HT1080 (cell line): ENCODE results near the gene GPR119. TPM values are rescaled to one million over a fixed set of nuclear protein-coding genes. Genes with fewer than 3 reads are reported as not detected.
A peak's percentile ranks its signal among the peaks of the same experiment; 100 is the strongest.
"Not testable (repeated sequence)": the region's sequence is repeated elsewhere in the genome, so short reads cannot be mapped to it uniquely, and the experiment has no call there.

Source experiments
- DNase-seq: peaks from one replicate; pipeline ENCODE4 v3.0.0-alpha.2; 2015; ENCODE audit warnings: low read depth
- total RNA-seq: library from RNA; depleted of rRNA; stranded (reverse); fragments of >200 nt; shearing (Covaris generic); gene quantifications from 2 replicates; pipeline ENCODE4 v1.2.3, GENCODE V29; 2014; rRNA removed

The GPR119 gene
- total RNA-seq, 1 experiment from 2014 or later = not detected

DNA sequence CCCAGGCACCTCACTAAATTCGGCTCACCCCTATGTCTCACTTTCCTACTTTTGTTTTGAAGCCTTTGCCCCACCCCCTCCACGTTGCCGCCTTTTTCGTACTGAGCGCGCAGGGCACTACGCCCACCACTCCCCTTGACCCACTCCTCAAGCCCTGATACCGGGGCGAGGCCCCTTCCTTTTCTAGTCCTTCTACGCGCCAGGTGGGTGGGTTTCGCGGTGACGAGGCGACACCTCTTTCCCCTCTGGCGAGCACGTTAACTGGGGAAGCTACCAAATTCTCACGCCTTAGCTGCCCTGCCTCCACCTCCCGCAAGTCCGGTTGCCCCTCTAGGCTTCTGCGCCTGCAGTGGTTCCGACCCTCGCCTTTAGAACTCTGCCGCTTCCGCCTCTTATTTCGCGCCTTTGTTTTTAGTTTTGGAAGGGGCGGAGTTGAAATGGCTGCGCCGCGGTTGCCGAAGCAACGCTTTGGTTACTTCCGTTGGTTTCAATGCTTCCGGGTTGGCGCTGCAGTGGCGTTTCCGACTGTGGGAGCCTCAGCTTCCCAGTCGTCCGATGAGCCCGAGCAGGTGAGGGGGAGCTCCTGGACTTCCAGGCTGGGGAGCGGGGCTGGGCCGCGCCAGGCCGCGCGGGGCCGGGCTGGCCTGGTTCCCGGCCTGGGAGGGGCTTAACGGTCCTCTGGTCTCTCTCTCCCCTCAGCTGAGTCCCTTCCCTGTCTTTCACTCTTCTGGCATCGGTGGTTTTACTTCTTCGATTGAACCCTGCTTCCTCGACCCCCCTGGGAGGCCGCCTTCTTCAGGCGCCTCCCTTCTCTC is 45.9 kb downstream of the GPR119 start, which contains the start of gene SLC25A14:
Gene SLC25A14 (plus strand): TSS at position 512 of the 815 bp plus-strand sequence. CDS start 360 bp downstream, outside the sequence.
- peak; percentile 80 for DNase-seq

- not testable (repeated sequence) for DNase-seq
Measured at GRCh38 chrX:130338869-130339268, 46.6 kb downstream of the GPR119 start.

GRCh38 chrX:130336531-130336930 is 48.9 kb downstream of the GPR119 start:
- no peak for DNase-seq

Other genes starting within 250 kb of the GPR119 start
- 27.0 and 28.3 TPM in 2 replicates for gene AIFM1, start 219.8 kb downstream of the GPR119 start, total RNA-seq
- 0.16 TPM in 1 of 2 replicates, not detected in the other for gene RAB33A, start 213.7 kb downstream of the GPR119 start, total RNA-seq
- gene ZNF280C, start 116.8 kb downstream of the GPR119 start, total RNA-seq = 5.6 and 7.5 TPM in 2 replicates
- gene SLC25A14, start 45.8 kb downstream of the GPR119 start, total RNA-seq = 8.4 and 9.6 TPM in 2 replicates
- gene RBMX2, start 16.3 kb upstream of the GPR119 start, total RNA-seq = 21.7 and 25.4 TPM in 2 replicates